GM23248 (cell line): ENCODE data around the gene PSMG3. TPM values are rescaled to one million over a fixed set of nuclear protein-coding genes. Genes with fewer than 3 reads are reported as not detected.

Source experiments
- DNase-seq: peaks from one replicate; pipeline ENCODE4 v3.0.0-alpha.2; 2015
- H2AFZ ChIP-seq: fragments of 200-600 bp; sonication (generic); 2 replicates; pipeline ENCODE4 v1.6.1; 2016; ENCODE audit warnings: antibody characterized with exemption
- H3F3A ChIP-seq: fragments of 200-600 bp; sonication (generic); 2 replicates; pipeline ENCODE4 v1.6.1; 2016; ENCODE audit warnings: mild to moderate bottlenecking, antibody characterized with exemption, mixed run types; ENCODE audit not compliant: insufficient read depth
- H3K27ac ChIP-seq: fragments of 200-600 bp; sonication (generic); 2 replicates; pipeline ENCODE4 v1.5.1; 2016; ENCODE audit warnings: mild to moderate bottlenecking
- H3K27me3 ChIP-seq: fragments of 200-600 bp; sonication (generic); replicated peaks from 2 replicates; pipeline ENCODE4 v1.6.1; 2016; ENCODE audit warnings: mild to moderate bottlenecking; ENCODE audit not compliant: insufficient read depth
- H3K36me3 ChIP-seq: fragments of 200-600 bp; sonication (generic); 2 replicates; pipeline ENCODE4 v1.6.1; 2016; ENCODE audit warnings: low read depth, mild to moderate bottlenecking
- H3K4me1 ChIP-seq: fragments of 200-600 bp; sonication (generic); 2 replicates; pipeline ENCODE4 v1.6.1; 2016; ENCODE audit warnings: mild to moderate bottlenecking; ENCODE audit not compliant: insufficient read depth
- H3K4me2 ChIP-seq: fragments of 200-600 bp; sonication (generic); one replicate; pipeline ENCODE4 v1.6.1; 2016; ENCODE audit warnings: mild to moderate bottlenecking; ENCODE audit not compliant: unreplicated experiment
- H3K4me3 ChIP-seq: fragments of 200-600 bp; sonication (generic); 2 replicates; pipeline ENCODE4 v1.5.1; 2016; ENCODE audit warnings: mild to moderate bottlenecking
- H3K79me2 ChIP-seq: fragments of 200-600 bp; sonication (generic); 2 replicates; pipeline ENCODE4 v1.6.1; 2016; ENCODE audit warnings: mild to moderate bottlenecking; ENCODE audit not compliant: insufficient read depth
- H3K9ac ChIP-seq: fragments of 200-600 bp; sonication (generic); 2 replicates; pipeline ENCODE4 v1.6.1; 2016; ENCODE audit warnings: mild to moderate bottlenecking
- H3K9me2 ChIP-seq: fragments of 200-600 bp; sonication (generic); 2 replicates; pipeline ENCODE4 v1.6.1; 2016; ENCODE audit warnings: mixed run types, mild to moderate bottlenecking, moderate library complexity; ENCODE audit not compliant: insufficient read depth
- H3K9me3 ChIP-seq: fragments of 200-600 bp; sonication (generic); one replicate; pipeline ENCODE4 v1.6.1; 2017; ENCODE audit warnings: low read depth
- H4K20me1 ChIP-seq: fragments of 200-600 bp; sonication (generic); 2 replicates; pipeline ENCODE4 v1.6.0; 2016; ENCODE audit not compliant: insufficient read depth
- EZH2 ChIP-seq: fragments of 200-600 bp; sonication (generic); IDR thresholded peaks from 2 replicates; pipeline ENCODE4 v1.6.1; 2018; ENCODE audit warnings: antibody characterized with exemption, mild to moderate bottlenecking; ENCODE audit not compliant: insufficient read depth, poor library complexity, severe bottlenecking
- EZH2phosphoT487 ChIP-seq: fragments of 200-600 bp; sonication (generic); IDR thresholded peaks from 2 replicates; pipeline ENCODE4 v1.6.1; 2018; ENCODE audit warnings: antibody characterized with exemption, moderate library complexity, mild to moderate bottlenecking, low read depth; ENCODE audit not compliant: insufficient read depth
- WGBS, 2 experiments: methylation state at CpG; one replicate each; pipeline ENCODE4 v1.1.6; 2015 to 2017; ENCODE audit warnings: low lambda C conversion rate in 2 of 2, low coverage in 1 of 2; ENCODE audit errors: missing lambda C conversion rate in 2 of 2; 5-methylcytosine and 5-hydroxymethylcytosine counted together
- in situ Hi-C: fragments of 300-500 bp; cut with MboI; formaldehyde crosslinking; loops from 2 replicates; pipeline ENCODE4 v1.15.0; 2020
- polyA plus RNA-seq: library from polyadenylated mRNA; unstranded; fragments of >200 nt; fragmentation: Nextera tagmentation; extraction: Ambion mirVana; gene quantifications from 2 replicates; pipeline ENCODE4 v1.2.1, GENCODE V29; 2016
- total RNA-seq: library from RNA; depleted of rRNA; stranded (reverse); fragments of >200 nt; shearing (Covaris generic); gene quantifications from 2 replicates; pipeline ENCODE4 v1.2.3, GENCODE V29; 2014

The PSMG3 gene
- total and polyA plus RNA-seq, 2 experiments from 2014 or later: 28.3 to 58.1 TPM

GRCh38 chr7:1539181-1539881 lies 30.5 kb downstream of the PSMG3 start:
- Histone ChIP-seq H3F3A (peaks cover 3% of the 10 kb centered on the region; the same call in 1 of the 2 replicates), H4K20me1 (no peaks in the 10 kb centered on the region), H3K27me3 (no peaks in the 10 kb centered on the region), H2AFZ (no peak overlapping the region), H3K79me2 (peaks cover 51% of the 10 kb centered on the region), H3K4me2 (peak overlapping the region; percentile 32), H3K4me1 (peaks cover 21% of the 10 kb centered on the region), H3K9me3 (no peaks in the 10 kb centered on the region), H3K9ac (peak overlapping the region; percentile 98), H3K36me3 (no peaks in the 10 kb centered on the region; the same call in 1 of the 2 replicates), H3K27ac (peak overlapping the region; percentile 99), H3K4me3 (peak overlapping the region; percentile 9; the same call in 1 of the 2 replicates), H3K9me2 (no peaks in the 10 kb centered on the region)
- DNase-seq: peak; percentile 88
- TF ChIP-seq EZH2 (no peak), EZH2phosphoT487 (no peak)
- 54 to 60% methylated on average over 31 to 34 of the region's 36 CpGs for WGBS, 2 experiments
- in situ Hi-C loops: no loop called here

- in situ Hi-C loops: no loop called here
- no peak for DNase-seq
- TF ChIP-seq EZH2phosphoT487 (no peak), EZH2 (no peak)
- peaks cover 26% of the 10 kb centered on the region for H3K4me1 ChIP-seq
- H3K36me3 ChIP-seq: no peaks in the 10 kb centered on the region; the same call in 1 of the 2 replicates
- no peaks in the 10 kb centered on the region for H3K9me3 ChIP-seq
- peak overlapping the region; percentile 98 for H3K9ac ChIP-seq
- peaks cover 56% of the 10 kb centered on the region for H3K79me2 ChIP-seq
- peak overlapping the region; percentile 32 for H3K4me2 ChIP-seq
- H3K9me2 ChIP-seq: no peaks in the 10 kb centered on the region
- peak overlapping the region; percentile 99 for H3K27ac ChIP-seq
- WGBS, 2 experiments: 73 to 78% methylated on average over 20 to 24 of the region's 25 CpGs
- H2AFZ ChIP-seq: no peak overlapping the region
- H4K20me1 ChIP-seq: no peaks in the 10 kb centered on the region
- H3F3A ChIP-seq: peaks cover 4% of the 10 kb centered on the region
- H3K27me3 ChIP-seq: no peaks in the 10 kb centered on the region
- peak overlapping the region; percentile 76 for H3K4me3 ChIP-seq
Measured at GRCh38 chr7:1538544-1539180, 31.2 kb downstream of the PSMG3 start.

GRCh38 chr7:1537535-1538412 lies 32.1 kb downstream of the PSMG3 start:
- TF ChIP-seq EZH2phosphoT487: no peak
- TF ChIP-seq EZH2: no peak
- Histone ChIP-seq H3F3A (peaks cover 13% of the 10 kb centered on the region), H3K9ac (peak overlapping the region; percentile 98), H3K27me3 (no peaks in the 10 kb centered on the region), H3K9me3 (no peaks in the 10 kb centered on the region), H2AFZ (no peak overlapping the region), H3K4me1 (peaks cover 34% of the 10 kb centered on the region), H3K4me3 (peak overlapping the region; percentile 76), H3K36me3 (no peaks in the 10 kb centered on the region; the same call in 1 of the 2 replicates), H3K4me2 (peak overlapping the region; percentile 92), H4K20me1 (no peaks in the 10 kb centered on the region), H3K27ac (peak overlapping the region; percentile 99), H3K79me2 (peaks cover 62% of the 10 kb centered on the region), H3K9me2 (no peaks in the 10 kb centered on the region)
- WGBS, 2 experiments: 24 to 25% methylated on average over 48 to 55 of the region's 56 CpGs
- in situ Hi-C loops: no loop called here
- peak; percentile 91 for DNase-seq
